DOHH2 (cell line): ENCODE data around the gene METAP1D.

ENCODE experiments used
- CTCF ChIP-seq: fragments of 200-600 bp; sonication (generic); IDR thresholded peaks from one replicate; pipeline ENCODE4 v1.5.1; 2014; ENCODE audit warnings: antibody characterized with exemption, mild to moderate bottlenecking, low read depth, low read length; ENCODE audit not compliant: poor library complexity, severe bottlenecking
- EZH2phosphoT487 ChIP-seq: fragments of 200-600 bp; sonication (generic); IDR thresholded peaks from 2 replicates; pipeline ENCODE4 v1.6.1; 2017; ENCODE audit warnings: borderline replicate concordance, mild to moderate bottlenecking, antibody characterized with exemption, low read length, moderate library complexity, mixed read lengths

GRCh38 chr2:172082944-172083627 is 83.3 kb downstream of the METAP1D start:
- TF ChIP-seq CTCF (no peak), EZH2phosphoT487 (peak; percentile 92; the same call in 1 of the 2 replicates)
